GM12878 (cell line): ENCODE measurements around the gene PON3. TPM values are rescaled to one million over a fixed set of nuclear protein-coding genes. Genes with fewer than 3 reads are reported as not detected.

Experiments used
- ATAC-seq: fragments of 200-7000 bp; cut with Tn5 transposase; 3 replicates; pipeline ENCODE4 v1.9.1; 2020; ENCODE audit warnings: mild to moderate bottlenecking, moderate library complexity
- BruUV-seq: library from RNA; stranded (reverse); fragments of 400-500 nt; replicated peaks from 2 replicates; lab custom pipeline; 2021; lab: Mats Ljungman, UMichigan
- CTCF ChIA-PET: fragments of 300-600 bp; sonication (Branson Sonifier 250); formaldehyde crosslinking; extraction: SDS; loops from one replicate; lab custom pipeline; 2021; ENCODE audit warnings: inconsistent platforms; lab: Yijun Ruan, JAX
- POLR2A ChIA-PET: fragments of 350-600 bp; formaldehyde crosslinking; extraction: SDS; loops from one replicate; lab custom pipeline; 2021; ENCODE audit warnings: inconsistent platforms; lab: Charles Lee
- RAD21 ChIA-PET: fragments of 300-600 bp; sonication (Branson Sonifier 250); formaldehyde crosslinking; loops from one replicate; lab custom pipeline; 2023; ENCODE audit warnings: antibody characterized with exemption; ENCODE audit not compliant: unreplicated experiment; lab: Charles Lee
- SMC1A ChIA-PET: fragments of 300-600 bp; sonication (Branson Sonifier 250); formaldehyde crosslinking; loops from one replicate; lab custom pipeline; 2023; ENCODE audit not compliant: unreplicated experiment, uncharacterized antibody; lab: Charles Lee
- DNase-seq: peaks from one replicate; pipeline ENCODE4 v3.0.0-alpha.2; 2011; ENCODE audit warnings: low read depth, low spot score
- FAIRE-seq: peaks from 3 replicates; lab custom pipeline; 2011; peaks lifted over from hg19 to GRCh38; lab: Jason Lieb, UNC
- H2AFZ ChIP-seq: 2 replicates; pipeline ENCODE4 v1.6.0; 2011; ENCODE audit warnings: low read depth, low read length, control low read depth; ENCODE audit not compliant: control insufficient read depth
- H3K27ac ChIP-seq: 2 replicates; pipeline ENCODE4 v1.5.1; 2011; ENCODE audit warnings: control low read depth; ENCODE audit not compliant: control insufficient read depth, insufficient read depth
- H3K27me3 ChIP-seq, 2 experiments: replicated peaks in 1 of 2; 2 replicates each; pipeline versions ENCODE4 v1.6.0 to v1.6.1; 2011; ENCODE audit warnings: low read length in 1 of 2; ENCODE audit not compliant: control insufficient read depth in 2 of 2, insufficient read depth in 2 of 2
- H3K36me3 ChIP-seq, 2 experiments: 2 replicates each; pipeline ENCODE4 v1.5.1; 2011; ENCODE audit warnings: low read length in 1 of 2; ENCODE audit not compliant: control insufficient read depth in 2 of 2, insufficient read depth in 2 of 2
- H3K4me1 ChIP-seq: 2 replicates; pipeline ENCODE4 v1.6.1; 2011; ENCODE audit warnings: mild to moderate bottlenecking, low read length, moderate library complexity, mixed read lengths; ENCODE audit not compliant: control insufficient read depth, insufficient read depth
- H3K4me2 ChIP-seq: 2 replicates; pipeline ENCODE4 v1.6.0; 2011; ENCODE audit warnings: control low read depth; ENCODE audit not compliant: control insufficient read depth, insufficient read depth
- H3K4me3 ChIP-seq: fragments of 200-600 bp; sonication (generic); 2 replicates; pipeline ENCODE4 v1.5.1; 2016
- H3K79me2 ChIP-seq: 2 replicates; pipeline ENCODE4 v1.6.0; 2011; ENCODE audit warnings: low read length; ENCODE audit not compliant: control insufficient read depth, insufficient read depth
- H3K9ac ChIP-seq: 2 replicates; pipeline ENCODE4 v1.8.0; 2011; ENCODE audit warnings: low read length, control low read depth, mixed read lengths; ENCODE audit not compliant: control insufficient read depth, insufficient read depth
- H3K9me3 ChIP-seq: replicated peaks from 3 replicates; pipeline ENCODE4 v1.5.1; 2011; ENCODE audit warnings: mild to moderate bottlenecking, low read length; ENCODE audit not compliant: control insufficient read depth, insufficient read depth
- H4K20me1 ChIP-seq: 2 replicates; pipeline ENCODE4 v1.6.0; 2011; ENCODE audit not compliant: control insufficient read depth, insufficient read depth
- ASH2L ChIP-seq: fragments of 300-600, 200-600 bp; sonication (generic); IDR thresholded peaks from 2 replicates; pipeline ENCODE4 v1.6.1; 2017; ENCODE audit warnings: low read depth, mild to moderate bottlenecking, borderline replicate concordance
- BMI1 ChIP-seq: fragments of 450-650 bp; IDR thresholded peaks from 2 replicates; pipeline ENCODE4 v1.6.1; 2016; ENCODE audit warnings: mild to moderate bottlenecking, moderate library complexity, borderline replicate concordance
- CBFB ChIP-seq: IDR thresholded peaks from 2 replicates; pipeline ENCODE4 v1.6.1; 2016; ENCODE audit warnings: antibody characterized with exemption, low read depth
- CREM ChIP-seq: IDR thresholded peaks from 2 replicates; pipeline ENCODE4 v1.6.1; 2014; ENCODE audit warnings: antibody characterized with exemption, low read depth
- DPF2 ChIP-seq: fragments of 450-650 bp; IDR thresholded peaks from 2 replicates; pipeline ENCODE4 v1.6.1; 2017; ENCODE audit warnings: mild to moderate bottlenecking
- E2F4 ChIP-seq: IDR thresholded peaks from 2 replicates; pipeline ENCODE4 v1.6.1; 2012; ENCODE audit warnings: low read depth, low read length, improper control_type of control experiment
- EP300 ChIP-seq, 2 experiments: fragments of 150-350 bp in 1 of 2; IDR thresholded peaks; 2 replicates each; pipeline ENCODE4 v1.6.1; 2011 to 2012; ENCODE audit warnings: low read depth in 2 of 2, low read length in 2 of 2, borderline replicate concordance in 1 of 2, improper control_type of control experiment in 1 of 2, inconsistent platforms in 1 of 2; ENCODE audit not compliant: control insufficient read depth in 1 of 2
- HDGF ChIP-seq: fragments of 450-650 bp; IDR thresholded peaks from 2 replicates; pipeline ENCODE4 v1.6.1; 2016; ENCODE audit warnings: antibody characterized with exemption
- MEF2B ChIP-seq: fragments of 450-650 bp; IDR thresholded peaks from 2 replicates; pipeline ENCODE4 v1.6.1; 2018; ENCODE audit warnings: mild to moderate bottlenecking, moderate library complexity; ENCODE audit not compliant: partially characterized antibody, poor library complexity, severe bottlenecking
- RB1 ChIP-seq: fragments of 450-650 bp; formaldehyde crosslinking; IDR thresholded peaks from 2 replicates; pipeline ENCODE4 v1.6.1; 2017; ENCODE audit warnings: mild to moderate bottlenecking, borderline replicate concordance
- RELA ChIP-seq: fragments of 450-650 bp; IDR thresholded peaks from 2 replicates; pipeline ENCODE4 v1.8.0; 2014; ENCODE audit warnings: borderline replicate concordance; ENCODE audit not compliant: partially characterized antibody
- TCF7 ChIP-seq: IDR thresholded peaks from 2 replicates; pipeline ENCODE4 v1.6.1; 2014; ENCODE audit warnings: antibody characterized with exemption, borderline replicate concordance
- ZNF217 ChIP-seq: fragments of 450-650 bp; IDR thresholded peaks from 2 replicates; pipeline ENCODE4 v1.6.1; 2017; ENCODE audit warnings: antibody characterized with exemption, mild to moderate bottlenecking
- WGBS: methylation state at CpG from one replicate; pipeline ENCODE4 v1.1.6; 2016; ENCODE audit warnings: low lambda C conversion rate; ENCODE audit not compliant: insufficient replicate concordance, insufficient coverage; ENCODE audit errors: missing lambda C conversion rate; 5-methylcytosine and 5-hydroxymethylcytosine counted together
- in situ Hi-C: fragments of 300-500 bp; cut with MboI; formaldehyde crosslinking; loops from 9 replicates; pipeline ENCODE4 v1.14.3; 2018; ENCODE audit warnings: mixed read lengths
- intact Hi-C: fragments of 100-400 bp; cut with micrococcal nuclease; formaldehyde crosslinking; loops from one replicate; pipeline ENCODE4 v1.14.2; 2022; ENCODE audit not compliant: unreplicated experiment
- polyA plus RNA-seq, 11 experiments: library from polyadenylated mRNA; depleted of rRNA in 4 of 11; unstranded in 6 of 11; stranded (reverse) in 5 of 11; fragments of >200 nt; fragmentation: Nextera tagmentation in 4 of 11; fragmentation: Illumina TruSeq in 1 of 11; extraction: Ambion mirVana in 4 of 11; extraction: Trizol in 1 of 11; gene quantifications; 1 replicate in 1 of 11; 2 replicates in 10 of 11; pipeline versions ENCODE4 v1.2.1 to v1.2.3, GENCODE V29; 2011 to 2016; ENCODE audit warnings: inconsistent platforms in 2 of 11, missing spikeins in 2 of 11, low read depth in 1 of 11
- total RNA-seq, 4 experiments: library from RNA; depleted of rRNA in 3 of 4; stranded (reverse); fragments of >200 nt in 3 of 4; fragmentation: Illumina TruSeq in 1 of 4; extraction: Trizol in 1 of 4; gene quantifications; 2 replicates each; pipeline versions ENCODE4 v1.2.1 to v1.2.3, GENCODE V29; 2013 to 2021
- TF ChIP-seq, protein P1 (sequence below): IDR thresholded peaks from 2 replicates; pipeline ENCODE4 v1.6.1; 2011; ENCODE audit warnings: borderline replicate concordance, low read depth, mild to moderate bottlenecking, moderate library complexity, low read length; ENCODE audit not compliant: insufficient read depth, poor library complexity, severe bottlenecking
- TF ChIP-seq, protein P2 (sequence below): fragments of 450-650 bp; IDR thresholded peaks from 2 replicates; pipeline ENCODE4 v1.6.1; 2018; ENCODE audit warnings: borderline replicate concordance, mild to moderate bottlenecking; ENCODE audit not compliant: partially characterized antibody

PON3 gene
- total and polyA plus RNA-seq, 10 of the 15 experiments (the other 5 are each of a cell fraction or from before 2014, with no cell fraction given) = 0.45 to 2.0 (median 0.91) TPM

- Histone ChIP-seq H3K4me1 (no peaks in the 10 kb centered on the region), H3K9me3 (no peaks in the 10 kb centered on the region), H3K36me3 (no peaks in the 10 kb centered on the region), H3K4me2 (no peak overlapping the region), H3K27me3 (no peaks in the 10 kb centered on the region), H3K27ac (no peak overlapping the region), H3K4me3 (no peak overlapping the region), H2AFZ (no peak overlapping the region), H4K20me1 (no peaks in the 10 kb centered on the region), H3K9ac (no peak overlapping the region), H3K79me2 (no peaks in the 10 kb centered on the region)
- in situ Hi-C loops = no loop called here
- intact Hi-C loops = no loop called here
- ChIA-PET CTCF (interaction anchor here (1.0 to 1.4 kb wide), 2 partner anchors 10 to 15 kb away, joined by 3 to 4 read pairs; no protein-coding TSS in a partner anchor), RAD21 (no interaction called here), SMC1A (interaction anchor here (0.6 to 0.7 kb wide), 3 partner anchors 17 to 71 kb away, joined by 3 read pairs; no protein-coding TSS in a partner anchor), POLR2A (no interaction called here)
- no peak for ATAC-seq
- BruUV-seq = no TSS peak
- DNase-seq = no peak
- WGBS = 0% methylated on average over 1 of the region's 1 CpG
- TF ChIP-seq EP300 (IDR thresholded peaks at IDR 0.05; ENCODE audit: borderline replicate concordance in 1 of 2, control insufficient read depth in 1 of 2, low read depth in 2 of 2, low read length in 2 of 2) (no peak), CREM (no peak), BMI1 (no peak), E2F4 (no peak), TCF7 (no peak), ZNF217 (no peak), CBFB (no peak), ASH2L (no peak), RELA (no peak), MEF2B (no peak), RB1 (no peak), DPF2 (no peak), HDGF (no peak)
- TF ChIP-seq, protein P1, sequence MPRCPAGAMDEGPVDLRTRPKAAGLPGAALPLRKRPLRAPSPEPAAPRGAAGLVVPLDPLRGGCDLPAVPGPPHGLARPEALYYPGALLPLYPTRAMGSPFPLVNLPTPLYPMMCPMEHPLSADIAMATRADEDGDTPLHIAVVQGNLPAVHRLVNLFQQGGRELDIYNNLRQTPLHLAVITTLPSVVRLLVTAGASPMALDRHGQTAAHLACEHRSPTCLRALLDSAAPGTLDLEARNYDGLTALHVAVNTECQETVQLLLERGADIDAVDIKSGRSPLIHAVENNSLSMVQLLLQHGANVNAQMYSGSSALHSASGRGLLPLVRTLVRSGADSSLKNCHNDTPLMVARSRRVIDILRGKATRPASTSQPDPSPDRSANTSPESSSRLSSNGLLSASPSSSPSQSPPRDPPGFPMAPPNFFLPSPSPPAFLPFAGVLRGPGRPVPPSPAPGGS = no peak
- TF ChIP-seq, protein P2, sequence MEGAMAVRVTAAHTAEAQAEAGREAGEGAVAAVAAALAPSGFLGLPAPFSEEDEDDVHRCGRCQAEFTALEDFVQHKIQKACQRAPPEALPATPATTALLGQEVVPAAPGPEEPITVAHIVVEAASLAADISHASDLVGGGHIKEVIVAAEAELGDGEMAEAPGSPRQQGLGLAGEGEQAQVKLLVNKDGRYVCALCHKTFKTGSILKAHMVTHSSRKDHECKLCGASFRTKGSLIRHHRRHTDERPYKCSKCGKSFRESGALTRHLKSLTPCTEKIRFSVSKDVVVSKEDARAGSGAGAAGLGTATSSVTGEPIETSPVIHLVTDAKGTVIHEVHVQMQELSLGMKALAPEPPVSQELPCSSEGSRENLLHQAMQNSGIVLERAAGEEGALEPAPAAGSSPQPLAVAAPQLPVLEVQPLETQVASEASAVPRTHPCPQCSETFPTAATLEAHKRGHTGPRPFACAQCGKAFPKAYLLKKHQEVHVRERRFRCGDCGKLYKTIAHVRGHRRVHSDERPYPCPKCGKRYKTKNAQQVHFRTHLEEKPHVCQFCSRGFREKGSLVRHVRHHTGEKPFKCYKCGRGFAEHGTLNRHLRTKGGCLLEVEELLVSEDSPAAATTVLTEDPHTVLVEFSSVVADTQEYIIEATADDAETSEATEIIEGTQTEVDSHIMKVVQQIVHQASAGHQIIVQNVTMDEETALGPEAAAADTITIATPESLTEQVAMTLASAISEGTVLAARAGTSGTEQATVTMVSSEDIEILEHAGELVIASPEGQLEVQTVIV = no peak
- no peak for FAIRE-seq
Measured at GRCh38 chr7:95321720-95322119, 74.5 kb downstream of the PON3 start.
